Measurements from ENCODE around the gene SLC24A3. TPM values are rescaled to one million over a fixed set of nuclear protein-coding genes. Genes with fewer than 3 reads are reported as not detected.

SLC24A3 gene
- total and polyA plus RNA-seq, 4 donors = 1.9 to 8.4 (median 5.8) TPM

- no peak for DNase-seq
- no peak for TF ChIP-seq CTCF (IDR thresholded peaks at IDR 0.05; ENCODE audit: control extremely low read depth, extremely low read depth)
- no peak for ATAC-seq (ENCODE audit: insufficient read depth, low FRiP score)
- peaks cover 0 to 6% (median 0%) of the 10 kb centered on the region in 5 donors for H3K4me1 ChIP-seq (ENCODE audit: control insufficient read depth in 5 of 5, insufficient read depth in 5 of 5, low read length in 5 of 5)
- no peak overlapping the region for H3K9ac ChIP-seq (ENCODE audit: insufficient read depth in 1 of 2, low read length in 2 of 2)
- no peak overlapping the region for H3K27ac ChIP-seq (ENCODE audit: low read depth in 1 of 2, low read length in 1 of 2)
- H3K4me3 ChIP-seq = no peak overlapping the region
- H3K27me3 ChIP-seq (ENCODE audit: control insufficient read depth in 3 of 3, insufficient read depth in 3 of 3, low read length in 2 of 3) = no peaks in the 10 kb centered on the region
- no peaks in the 10 kb centered on the region for H3K36me3 ChIP-seq (ENCODE audit: control insufficient read depth in 4 of 4, insufficient read depth in 4 of 4, low read length in 4 of 4)
- peaks cover 0 to 2% (median 0%) of the 10 kb centered on the region in 4 donors for H3K9me3 ChIP-seq (ENCODE audit: control insufficient read depth in 4 of 4, insufficient read depth in 3 of 4, low read length in 3 of 4)
Measured at GRCh38 chr20:19615629-19616028, 403.2 kb downstream of the SLC24A3 start.

GRCh38 chr20:19616081-19616480 is 403.6 kb downstream of the SLC24A3 start:
- DNase-seq (no peak), ATAC-seq (ENCODE audit: insufficient read depth, low FRiP score) (no peak)
- no peak for TF ChIP-seq CTCF (IDR thresholded peaks at IDR 0.05; ENCODE audit: control extremely low read depth, extremely low read depth)
- no peaks in the 10 kb centered on the region for H3K27me3 ChIP-seq (ENCODE audit: control insufficient read depth in 3 of 3, insufficient read depth in 3 of 3, low read length in 2 of 3)
- no peak overlapping the region for H3K9ac ChIP-seq (ENCODE audit: insufficient read depth in 1 of 2, low read length in 2 of 2)
- H3K27ac ChIP-seq (ENCODE audit: low read depth in 1 of 2, low read length in 1 of 2) = no peak overlapping the region
- no peak overlapping the region for H3K4me3 ChIP-seq
- H3K4me1 ChIP-seq (ENCODE audit: control insufficient read depth in 5 of 5, insufficient read depth in 5 of 5, low read length in 5 of 5) = peaks cover 0 to 6% (median 0%) of the 10 kb centered on the region in 5 donors
- no peaks in the 10 kb centered on the region for H3K36me3 ChIP-seq (ENCODE audit: control insufficient read depth in 4 of 4, insufficient read depth in 4 of 4, low read length in 4 of 4)
- H3K9me3 ChIP-seq (ENCODE audit: control insufficient read depth in 4 of 4, insufficient read depth in 3 of 4, low read length in 3 of 4) = peaks cover 0 to 2% (median 0%) of the 10 kb centered on the region in 4 donors
- 72 to 83% methylated on average over 2 of the region's 2 CpGs for WGBS, 2 donors

GRCh38 chr20:19616620-19617019 is 404.2 kb downstream of the SLC24A3 start:
- 41 to 56% methylated on average over 4 of the region's 4 CpGs for WGBS, 2 donors
- no peak for DNase-seq
- H3K27me3 ChIP-seq (ENCODE audit: control insufficient read depth in 3 of 3, insufficient read depth in 3 of 3, low read length in 2 of 3) = no peaks in the 10 kb centered on the region
- H3K9me3 ChIP-seq (ENCODE audit: control insufficient read depth in 4 of 4, insufficient read depth in 3 of 4, low read length in 3 of 4) = peaks cover 0 to 2% (median 0%) of the 10 kb centered on the region in 4 donors
- no peak for TF ChIP-seq CTCF (IDR thresholded peaks at IDR 0.05; ENCODE audit: control extremely low read depth, extremely low read depth)
- no peak overlapping the region for H3K27ac ChIP-seq (ENCODE audit: low read depth in 1 of 2, low read length in 1 of 2)
- H3K9ac ChIP-seq (ENCODE audit: insufficient read depth in 1 of 2, low read length in 2 of 2) = no peak overlapping the region
- H3K36me3 ChIP-seq (ENCODE audit: control insufficient read depth in 4 of 4, insufficient read depth in 4 of 4, low read length in 4 of 4) = no peaks in the 10 kb centered on the region
- H3K4me1 ChIP-seq (ENCODE audit: control insufficient read depth in 5 of 5, insufficient read depth in 5 of 5, low read length in 5 of 5) = peaks cover 0 to 6% (median 0%) of the 10 kb centered on the region in 5 donors
- no peak overlapping the region for H3K4me3 ChIP-seq
- no peak for ATAC-seq (ENCODE audit: insufficient read depth, low FRiP score)

- no peak overlapping the region for H3K4me3 ChIP-seq
- ATAC-seq (ENCODE audit: insufficient read depth, low FRiP score) = no peak
- H3K36me3 ChIP-seq (ENCODE audit: control insufficient read depth in 4 of 4, insufficient read depth in 4 of 4, low read length in 4 of 4) = no peaks in the 10 kb centered on the region
- WGBS, 2 donors = 90 to 94% methylated on average over 5 of the region's 5 CpGs
- H3K27ac ChIP-seq (ENCODE audit: low read depth in 1 of 2, low read length in 1 of 2) = no peak overlapping the region
- DNase-seq = no peak
- H3K4me1 ChIP-seq (ENCODE audit: control insufficient read depth in 5 of 5, insufficient read depth in 5 of 5, low read length in 5 of 5) = peaks cover 0 to 6% (median 0%) of the 10 kb centered on the region in 5 donors
- no peaks in the 10 kb centered on the region for H3K27me3 ChIP-seq (ENCODE audit: control insufficient read depth in 3 of 3, insufficient read depth in 3 of 3, low read length in 2 of 3)
- peaks cover 0 to 2% (median 0%) of the 10 kb centered on the region in 4 donors for H3K9me3 ChIP-seq (ENCODE audit: control insufficient read depth in 4 of 4, insufficient read depth in 3 of 4, low read length in 3 of 4)
- TF ChIP-seq CTCF (IDR thresholded peaks at IDR 0.05; ENCODE audit: control extremely low read depth, extremely low read depth) = no peak
- no peak overlapping the region for H3K9ac ChIP-seq (ENCODE audit: insufficient read depth in 1 of 2, low read length in 2 of 2)
Measured at GRCh38 chr20:19617256-19617655, 404.8 kb downstream of the SLC24A3 start.

Measured in lung (tissue), 12 donors.